HCT116 (cell line): ENCODE results near the gene KNCN. TPM values are rescaled to one million over a fixed set of nuclear protein-coding genes. Genes with fewer than 3 reads are reported as not detected.

Source experiments
- ATAC-seq: fragments of 200-7000 bp; cut with Tn5 transposase; 2 replicates; pipeline ENCODE4 v1.9.1; 2020; ENCODE audit warnings: mild to moderate bottlenecking, moderate library complexity
- BruUV-seq: library from RNA; stranded (reverse); fragments of 400-500 nt; replicated peaks from 2 replicates; lab custom pipeline; 2021; lab: Mats Ljungman, UMichigan
- CTCF ChIA-PET: fragments of 300-600 bp; sonication (Branson Sonifier 250); formaldehyde crosslinking; loops from one replicate; lab custom pipeline; 2021; ENCODE audit warnings: antibody characterized with exemption; lab: Charles Lee
- POLR2A ChIA-PET: fragments of 300-600, 350-600 bp; sonication (Branson Sonifier 250); formaldehyde crosslinking; loops from one replicate; lab custom pipeline; 2021; ENCODE audit warnings: antibody characterized with exemption; lab: Charles Lee
- RAD21 ChIA-PET, 2 experiments: fragments of 300-600 bp; sonication (Branson Sonifier 250); formaldehyde crosslinking; loops; one replicate each; lab custom pipeline; 2023; ENCODE audit warnings: low total read pairs in 2 of 2; ENCODE audit not compliant: uncharacterized antibody in 2 of 2, unreplicated experiment in 2 of 2, low non-redundant PET in 1 of 2; lab: Charles Lee
- DNase-seq: peaks from one replicate; pipeline ENCODE4 v3.0.0-alpha.2; 2010; ENCODE audit warnings: low read depth, low spot score
- H2AFZ ChIP-seq: fragments of 200-600 bp; shearing (Covaris generic), sonication (generic); 2 replicates; pipeline ENCODE4 v1.6.1; 2017; ENCODE audit warnings: low read depth, mixed run types, mixed read lengths, antibody characterized with exemption, low read length; ENCODE audit not compliant: poor library complexity, severe bottlenecking
- H3K27ac ChIP-seq: 2 replicates; pipeline ENCODE4 v1.5.1; 2012; ENCODE audit warnings: low read depth, low read length
- H3K27me3 ChIP-seq: fragments of 200-600 bp; sonication (generic); 2 replicates; pipeline ENCODE4 v1.6.1; 2016; ENCODE audit warnings: mixed run types, low read length, mixed read lengths; ENCODE audit not compliant: insufficient read depth
- H3K36me3 ChIP-seq, 2 experiments: fragments of 200-500 bp in 1 of 2; fragments of 200-600 bp in 1 of 2; sonication (Bioruptor generic) in 1 of 2; sonication (generic) in 1 of 2; 2 replicates each; pipeline versions ENCODE4 v1.5.1 to v1.6.1; 2014 to 2016; ENCODE audit warnings: low read length in 2 of 2, inconsistent platforms in 1 of 2, mixed read lengths in 1 of 2, mixed run types in 1 of 2; ENCODE audit not compliant: insufficient read depth in 2 of 2, control insufficient read depth in 1 of 2
- H3K4me1 ChIP-seq, 2 experiments: fragments of 200-600 bp in 1 of 2; sonication (generic) in 1 of 2; 2 replicates each; pipeline versions ENCODE4 v1.5.1 to v1.6.1; 2012 to 2017; ENCODE audit warnings: low read length in 2 of 2, inconsistent platforms in 1 of 2, mild to moderate bottlenecking in 1 of 2, mixed read lengths in 1 of 2, mixed run types in 1 of 2, moderate library complexity in 1 of 2; ENCODE audit not compliant: insufficient read depth in 2 of 2, control insufficient read depth in 1 of 2
- H3K4me2 ChIP-seq: fragments of 200-600 bp; sonication (generic); 2 replicates; pipeline ENCODE4 v1.6.1; 2017; ENCODE audit warnings: mixed run types, low read length, mixed read lengths
- H3K4me3 ChIP-seq, 2 experiments: fragments of 200-600 bp in 1 of 2; sonication (generic) in 1 of 2; replicated peaks in 1 of 2; 2 replicates each; pipeline ENCODE4 v1.5.1; 2011 to 2016; ENCODE audit warnings: low read length in 2 of 2, control low read depth in 1 of 2, low read depth in 1 of 2, mild to moderate bottlenecking in 1 of 2, mixed read lengths in 1 of 2, mixed run types in 1 of 2
- H3K79me2 ChIP-seq: fragments of 200-600 bp; sonication (generic); 2 replicates; pipeline ENCODE4 v1.6.1; 2017; ENCODE audit warnings: mild to moderate bottlenecking, mixed run types, low read length, moderate library complexity, mixed read lengths; ENCODE audit not compliant: insufficient read depth
- H3K9ac ChIP-seq: fragments of 200-600 bp; sonication (generic); 2 replicates; pipeline ENCODE4 v1.6.1; 2016; ENCODE audit warnings: low read length, mixed read lengths
- H3K9me2 ChIP-seq: fragments of 200-600 bp; sonication (generic), shearing (Covaris generic); 2 replicates; pipeline ENCODE4 v1.6.1; 2017; ENCODE audit warnings: mixed run types, mild to moderate bottlenecking, moderate library complexity; ENCODE audit not compliant: insufficient read depth
- H3K9me3 ChIP-seq, 2 experiments: fragments of 200-500 bp in 1 of 2; fragments of 200-600 bp in 1 of 2; sonication (Bioruptor generic) in 1 of 2; sonication (generic) in 1 of 2; 2 replicates each; pipeline ENCODE4 v1.6.1; 2014 to 2017; ENCODE audit warnings: low read length in 2 of 2, mixed read lengths in 2 of 2, inconsistent platforms in 1 of 2, low read depth in 1 of 2, mild to moderate bottlenecking in 1 of 2, mixed run types in 1 of 2, moderate library complexity in 1 of 2; ENCODE audit not compliant: control insufficient read depth in 1 of 2, insufficient read depth in 1 of 2
- H4K20me1 ChIP-seq: fragments of 200-600 bp; sonication (generic), shearing (Covaris generic); 2 replicates; pipeline ENCODE4 v1.6.1; 2017; ENCODE audit warnings: mixed run types, mild to moderate bottlenecking, moderate library complexity; ENCODE audit not compliant: insufficient read depth
- CBX3 ChIP-seq: IDR thresholded peaks from 2 replicates; pipeline ENCODE4 v1.6.1; 2012; ENCODE audit warnings: low read depth
- CEBPB ChIP-seq: IDR thresholded peaks from 2 replicates; pipeline ENCODE4 v1.6.1; 2012; ENCODE audit warnings: low read depth
- ELF1 ChIP-seq: IDR thresholded peaks from 2 replicates; pipeline ENCODE4 v1.6.1; 2012; ENCODE audit warnings: low read depth, borderline replicate concordance
- EZH2 ChIP-seq: fragments of 200-600 bp; sonication (generic); IDR thresholded peaks from 2 replicates; pipeline ENCODE4 v1.6.1; 2017; ENCODE audit warnings: antibody characterized with exemption, mixed run types
- FOSL1 ChIP-seq: IDR thresholded peaks from 2 replicates; pipeline ENCODE4 v1.6.1; 2012; ENCODE audit warnings: low read depth
- SIN3A ChIP-seq: IDR thresholded peaks from 2 replicates; pipeline ENCODE4 v1.6.1; 2012; ENCODE audit warnings: low read depth
- SP1 ChIP-seq: IDR thresholded peaks from 2 replicates; pipeline ENCODE4 v1.6.1; 2012; ENCODE audit warnings: low read depth
- ZNF274 ChIP-seq: fragments of 200-500 bp; sonication (Bioruptor generic); IDR thresholded peaks from 2 replicates; pipeline ENCODE4 v1.6.1; 2014; ENCODE audit warnings: mild to moderate bottlenecking, low read depth, low read length, inconsistent platforms
- intact Hi-C: fragments of 100-400 bp; cut with micrococcal nuclease; formaldehyde crosslinking; loops from 2 replicates; pipeline ENCODE4 v1.10.0; 2022
- total RNA-seq: library from RNA; stranded (reverse); gene quantifications from one replicate; pipeline ENCODE4 v1.2.1, GENCODE V29; 2021; ENCODE audit not compliant: unreplicated experiment
- TF ChIP-seq, protein P1 (sequence below): IDR thresholded peaks from 2 replicates; pipeline ENCODE4 v1.6.1; 2011; ENCODE audit warnings: mild to moderate bottlenecking, low read length, moderate library complexity; ENCODE audit not compliant: insufficient replicate concordance; ENCODE audit errors: extremely low read depth

Gene KNCN
- total RNA-seq, 1 experiment from 2014 or later: not detected

DNA sequence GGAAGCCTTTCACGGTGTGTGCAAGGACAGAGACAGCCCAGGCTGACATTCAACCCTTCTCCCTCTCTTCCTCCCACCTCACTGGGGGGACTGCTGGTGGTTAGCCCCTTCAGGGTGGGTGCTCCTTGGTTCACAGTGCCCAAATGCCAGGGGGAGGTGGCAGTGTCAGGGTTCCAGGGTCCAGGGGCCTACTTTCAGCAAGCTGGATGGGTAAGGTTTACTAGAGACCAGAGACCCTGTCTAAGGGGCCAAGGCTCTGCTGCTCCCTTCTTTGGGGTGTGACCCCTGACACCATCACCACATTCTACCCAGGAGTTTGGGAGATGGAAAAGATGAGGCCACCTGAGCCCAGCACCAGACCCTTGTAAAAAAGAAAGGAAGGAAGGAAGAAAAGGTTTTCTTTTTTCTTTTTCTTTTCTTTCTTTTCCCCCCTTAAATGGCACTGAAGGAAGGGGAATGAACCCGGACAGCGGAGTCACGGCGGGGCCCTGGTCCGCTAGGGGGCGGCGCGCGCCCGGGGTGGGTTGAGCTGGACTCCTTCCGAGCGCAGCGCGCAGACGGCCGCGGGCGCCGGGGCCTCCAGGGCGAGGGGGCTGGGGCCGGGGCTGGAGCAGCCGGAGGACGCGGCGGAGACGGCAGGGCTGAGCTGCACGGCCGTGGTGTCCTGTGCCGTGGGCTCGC lies 18.8 kb downstream of the KNCN start:
- H3K9ac ChIP-seq: no peak overlapping the region
- no peak for TF ChIP-seq FOSL1
- TF ChIP-seq CEBPB: no peak
- no peak for TF ChIP-seq ZNF274
- no peak for TF ChIP-seq SP1
- no peak for TF ChIP-seq ELF1
- TF ChIP-seq, protein P1, sequence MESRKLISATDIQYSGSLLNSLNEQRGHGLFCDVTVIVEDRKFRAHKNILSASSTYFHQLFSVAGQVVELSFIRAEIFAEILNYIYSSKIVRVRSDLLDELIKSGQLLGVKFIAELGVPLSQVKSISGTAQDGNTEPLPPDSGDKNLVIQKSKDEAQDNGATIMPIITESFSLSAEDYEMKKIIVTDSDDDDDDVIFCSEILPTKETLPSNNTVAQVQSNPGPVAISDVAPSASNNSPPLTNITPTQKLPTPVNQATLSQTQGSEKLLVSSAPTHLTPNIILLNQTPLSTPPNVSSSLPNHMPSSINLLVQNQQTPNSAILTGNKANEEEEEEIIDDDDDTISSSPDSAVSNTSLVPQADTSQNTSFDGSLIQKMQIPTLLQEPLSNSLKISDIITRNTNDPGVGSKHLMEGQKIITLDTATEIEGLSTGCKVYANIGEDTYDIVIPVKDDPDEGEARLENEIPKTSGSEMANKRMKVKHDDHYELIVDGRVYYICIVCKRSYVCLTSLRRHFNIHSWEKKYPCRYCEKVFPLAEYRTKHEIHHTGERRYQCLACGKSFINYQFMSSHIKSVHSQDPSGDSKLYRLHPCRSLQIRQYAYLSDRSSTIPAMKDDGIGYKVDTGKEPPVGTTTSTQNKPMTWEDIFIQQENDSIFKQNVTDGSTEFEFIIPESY: no peak
- TF ChIP-seq EZH2: no peak
- TF ChIP-seq SIN3A: no peak
- TF ChIP-seq CBX3: no peak
- H2AFZ ChIP-seq: no peak overlapping the region
- no peak overlapping the region for H3K4me3 ChIP-seq
- BruUV-seq: no TSS peak
- ChIA-PET POLR2A (no interaction called here), RAD21 (no interaction called here), CTCF (interaction anchor here (1.2 kb wide), 1 partner anchor 85 kb away, joined by 5 read pairs; no protein-coding TSS in a partner anchor)
- no peak overlapping the region for H3K4me2 ChIP-seq
- DNase-seq: no peak
- no peaks in the 10 kb centered on the region for H4K20me1 ChIP-seq
- no peak for ATAC-seq
- no peak overlapping the region for H3K27ac ChIP-seq
- H3K36me3 ChIP-seq: no peaks in the 10 kb centered on the region
- no peaks in the 10 kb centered on the region for H3K27me3 ChIP-seq
- intact Hi-C loops: no loop called here
- H3K9me3 ChIP-seq: no peaks in the 10 kb centered on the region
- H3K9me2 ChIP-seq: no peaks in the 10 kb centered on the region
- H3K4me1 ChIP-seq: peaks cover 2 to 13% of the 10 kb centered on the region in 2 experiments; a peak in 3 of 4 replicates
- H3K79me2 ChIP-seq: no peaks in the 10 kb centered on the region
